K562 (cell line): ENCODE data around the gene TRAPPC1. TPM values are rescaled to one million over a fixed set of nuclear protein-coding genes. Genes with fewer than 3 reads are reported as not detected.
A peak's percentile ranks its signal among the peaks of the same experiment; 100 is the strongest.

ENCODE experiments used
- CBFA2T2 ChIP-seq: fragments of 450-650 bp; conservative IDR thresholded peaks from 2 replicates; pipeline ENCODE4 v1.6.1; 2017; ENCODE audit warnings: mild to moderate bottlenecking
- CC2D1A ChIP-seq: fragments of 450-650 bp; IDR thresholded peaks from 2 replicates; pipeline ENCODE4 v1.6.1; 2017; ENCODE audit warnings: mild to moderate bottlenecking
- CEBPB ChIP-seq: fragments of 450-650 bp; IDR thresholded peaks from 2 replicates; pipeline ENCODE4 v1.6.1; 2016; ENCODE audit warnings: missing genetic modification characterization, missing compliant biosample characterization
- ETV5 ChIP-seq: sonication (generic); formaldehyde crosslinking; IDR thresholded peaks from 2 replicates; pipeline ENCODE4 v1.4.0; 2020; ENCODE audit warnings: low read depth, mild to moderate bottlenecking, missing genetic modification reagents
- KLF16 ChIP-seq: IDR thresholded peaks from 2 replicates; pipeline ENCODE4 v1.6.1; 2016; ENCODE audit warnings: antibody characterized with exemption
- LARP7 ChIP-seq: fragments of 450-650 bp; IDR thresholded peaks from 2 replicates; pipeline ENCODE4 v1.6.1; 2016
- LCOR ChIP-seq: sonication (generic); formaldehyde crosslinking; IDR thresholded peaks from 2 replicates; pipeline ENCODE4 v1.8.0; 2022; ENCODE audit warnings: mild to moderate bottlenecking, missing genetic modification reagents
- PTTG1 ChIP-seq: fragments of 450-650 bp; IDR thresholded peaks from 2 replicates; pipeline ENCODE4 v1.6.1; 2016; ENCODE audit warnings: low read depth, mild to moderate bottlenecking, missing genetic modification characterization, missing compliant biosample characterization
- SRF ChIP-seq, 2 experiments: fragments of 250-450, 450-650 bp in 1 of 2; sonication (Bioruptor Pico) in 1 of 2; sonication (generic) in 1 of 2; formaldehyde crosslinking; IDR thresholded peaks; 2 replicates each; pipeline versions ENCODE4 v1.5.0 to v1.5.1; 2020 to 2022; ENCODE audit warnings: mild to moderate bottlenecking in 1 of 2, missing genetic modification reagents in 1 of 2
- SRSF7 ChIP-seq: fragments of 200-400 bp; formaldehyde crosslinking; optimal IDR thresholded peaks from 2 replicates; pipeline ENCODE3; 2017; ENCODE audit warnings: mild to moderate bottlenecking, low read depth, low read length
- THRAP3 ChIP-seq: fragments of 450-650 bp; IDR thresholded peaks from 2 replicates; pipeline ENCODE4 v1.6.1; 2016; ENCODE audit warnings: mild to moderate bottlenecking, inconsistent platforms, borderline replicate concordance
- ZEB2 ChIP-seq: fragments of 450-650 bp; IDR thresholded peaks from 2 replicates; pipeline ENCODE4 v1.6.1; 2016
- ZNF384 ChIP-seq: IDR thresholded peaks from 2 replicates; pipeline ENCODE4 v1.6.1; 2012; ENCODE audit warnings: low read depth, low read length, improper control_type of control experiment
- ZNF584 ChIP-seq: fragments of 200-800 bp; sonication (Bioruptor generic); IDR thresholded peaks from 2 replicates; pipeline ENCODE4 v1.6.1; 2016; ENCODE audit warnings: low read depth, mild to moderate bottlenecking, missing genetic modification characterization, missing compliant biosample characterization
- polyA plus RNA-seq, 8 experiments: library from polyadenylated mRNA; depleted of rRNA in 4 of 8; stranded (reverse) in 5 of 8; unstranded in 3 of 8; fragments of >200 nt; fragmentation: Nextera tagmentation in 2 of 8; fragmentation: Illumina TruSeq in 1 of 8; extraction: Ambion mirVana in 2 of 8; extraction: Trizol in 1 of 8; gene quantifications; 2 replicates each; pipeline versions ENCODE4 v1.2.1 to v1.2.3, GENCODE V29; 2011 to 2014; ENCODE audit warnings: inconsistent platforms in 1 of 8, missing spikeins in 1 of 8
- total RNA-seq, 7 experiments: library from RNA; depleted of rRNA in 6 of 7; stranded (reverse); fragments of >200 nt in 6 of 7; fragmentation: Illumina TruSeq in 2 of 7; extraction: Trizol in 2 of 7; gene quantifications; 2 replicates each; pipeline versions ENCODE4 v1.2.1 to v1.2.3, GENCODE V29; 2011 to 2021; ENCODE audit warnings: low replicate concordance in 1 of 7
- TF ChIP-seq, protein P1 (sequence below): fragments of 450-650 bp; IDR thresholded peaks from 2 replicates; pipeline ENCODE4 v1.6.1; 2017; ENCODE audit warnings: antibody characterized with exemption, mild to moderate bottlenecking
- TF ChIP-seq, protein P2 (sequence below): fragments of 450-650 bp; formaldehyde crosslinking; IDR thresholded peaks from 2 replicates; pipeline ENCODE4 v1.4.0; 2020; ENCODE audit warnings: mild to moderate bottlenecking, moderate library complexity
- TF ChIP-seq, protein P3 (sequence below): fragments of 250-450 bp; sonication (Bioruptor Pico); IDR thresholded peaks from 2 replicates; pipeline ENCODE4 v1.8.0; 2021; ENCODE audit warnings: moderate library complexity, mild to moderate bottlenecking, inconsistent platforms

Gene TRAPPC1
- total and polyA plus RNA-seq, 9 of the 15 experiments (the other 6 are each of a cell fraction or from before 2014, with no cell fraction given) = 11.7 to 82.8 (median 36.2) TPM

DNA sequence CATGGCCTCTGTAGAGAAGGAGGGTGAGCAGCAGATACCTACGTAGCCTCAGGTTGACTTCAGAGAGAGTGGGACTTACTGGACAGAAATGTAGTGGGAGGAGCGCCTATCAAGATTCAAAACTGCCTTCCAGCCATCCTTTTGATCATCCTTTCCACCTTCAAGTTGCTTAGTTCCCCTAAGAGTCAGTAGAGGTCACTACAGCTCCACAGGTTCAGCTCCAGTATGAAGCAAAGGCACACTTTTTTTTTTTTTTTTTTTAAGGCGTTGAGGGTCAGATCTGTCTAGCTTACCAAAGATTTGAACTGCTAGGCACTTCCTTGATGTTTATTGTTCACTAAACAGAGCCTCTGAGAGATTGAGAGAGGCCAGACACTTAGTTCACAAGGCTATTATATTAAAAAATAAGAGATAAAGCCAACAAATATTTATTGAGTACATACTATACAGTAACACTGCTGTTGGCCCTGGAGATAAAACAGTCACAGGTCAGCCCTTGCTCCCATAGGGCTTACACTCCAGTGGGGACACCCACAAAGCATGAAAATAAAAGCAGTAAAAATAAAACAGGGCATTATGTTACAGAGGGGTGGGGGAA, 18.7 kb downstream of the TRAPPC1 start (continued):
- TF ChIP-seq SRF (CRISPR knock-in tag; IDR thresholded peaks at IDR 0.05) = no peak
- TF ChIP-seq, protein P1, sequence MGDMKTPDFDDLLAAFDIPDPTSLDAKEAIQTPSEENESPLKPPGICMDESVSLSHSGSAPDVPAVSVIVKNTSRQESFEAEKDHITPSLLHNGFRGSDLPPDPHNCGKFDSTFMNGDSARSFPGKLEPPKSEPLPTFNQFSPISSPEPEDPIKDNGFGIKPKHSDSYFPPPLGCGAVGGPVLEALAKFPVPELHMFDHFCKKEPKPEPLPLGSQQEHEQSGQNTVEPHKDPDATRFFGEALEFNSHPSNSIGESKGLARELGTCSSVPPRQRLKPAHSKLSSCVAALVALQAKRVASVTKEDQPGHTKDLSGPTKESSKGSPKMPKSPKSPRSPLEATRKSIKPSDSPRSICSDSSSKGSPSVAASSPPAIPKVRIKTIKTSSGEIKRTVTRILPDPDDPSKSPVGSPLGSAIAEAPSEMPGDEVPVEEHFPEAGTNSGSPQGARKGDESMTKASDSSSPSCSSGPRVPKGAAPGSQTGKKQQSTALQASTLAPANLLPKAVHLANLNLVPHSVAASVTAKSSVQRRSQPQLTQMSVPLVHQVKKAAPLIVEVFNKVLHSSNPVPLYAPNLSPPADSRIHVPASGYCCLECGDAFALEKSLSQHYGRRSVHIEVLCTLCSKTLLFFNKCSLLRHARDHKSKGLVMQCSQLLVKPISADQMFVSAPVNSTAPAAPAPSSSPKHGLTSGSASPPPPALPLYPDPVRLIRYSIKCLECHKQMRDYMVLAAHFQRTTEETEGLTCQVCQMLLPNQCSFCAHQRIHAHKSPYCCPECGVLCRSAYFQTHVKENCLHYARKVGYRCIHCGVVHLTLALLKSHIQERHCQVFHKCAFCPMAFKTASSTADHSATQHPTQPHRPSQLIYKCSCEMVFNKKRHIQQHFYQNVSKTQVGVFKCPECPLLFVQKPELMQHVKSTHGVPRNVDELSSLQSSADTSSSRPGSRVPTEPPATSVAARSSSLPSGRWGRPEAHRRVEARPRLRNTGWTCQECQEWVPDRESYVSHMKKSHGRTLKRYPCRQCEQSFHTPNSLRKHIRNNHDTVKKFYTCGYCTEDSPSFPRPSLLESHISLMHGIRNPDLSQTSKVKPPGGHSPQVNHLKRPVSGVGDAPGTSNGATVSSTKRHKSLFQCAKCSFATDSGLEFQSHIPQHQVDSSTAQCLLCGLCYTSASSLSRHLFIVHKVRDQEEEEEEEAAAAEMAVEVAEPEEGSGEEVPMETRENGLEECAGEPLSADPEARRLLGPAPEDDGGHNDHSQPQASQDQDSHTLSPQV = no peak
- TF ChIP-seq PTTG1 (tag) = no peak
- peak; percentile 16; the same call in 1 of the 2 replicates for TF ChIP-seq CEBPB
- TF ChIP-seq ZNF384 = peak; percentile 99
- peak; percentile 38; the same call in 1 of the 2 replicates for TF ChIP-seq CC2D1A
- 0 out of 2 replicates have a peak, but pooled peaks have one; percentile 35 for TF ChIP-seq ZEB2
- TF ChIP-seq, protein P2, sequence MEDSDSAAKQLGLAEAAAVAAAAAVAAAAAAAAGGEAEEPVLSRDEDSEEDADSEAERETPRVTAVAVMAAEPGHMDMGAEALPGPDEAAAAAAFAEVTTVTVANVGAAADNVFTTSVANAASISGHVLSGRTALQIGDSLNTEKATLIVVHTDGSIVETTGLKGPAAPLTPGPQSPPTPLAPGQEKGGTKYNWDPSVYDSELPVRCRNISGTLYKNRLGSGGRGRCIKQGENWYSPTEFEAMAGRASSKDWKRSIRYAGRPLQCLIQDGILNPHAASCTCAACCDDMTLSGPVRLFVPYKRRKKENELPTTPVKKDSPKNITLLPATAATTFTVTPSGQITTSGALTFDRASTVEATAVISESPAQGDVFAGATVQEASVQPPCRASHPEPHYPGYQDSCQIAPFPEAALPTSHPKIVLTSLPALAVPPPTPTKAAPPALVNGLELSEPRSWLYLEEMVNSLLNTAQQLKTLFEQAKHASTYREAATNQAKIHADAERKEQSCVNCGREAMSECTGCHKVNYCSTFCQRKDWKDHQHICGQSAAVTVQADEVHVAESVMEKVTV = peak; percentile 67; the same call in 1 of the 2 replicates
- TF ChIP-seq LARP7 = no peak
- TF ChIP-seq, protein P3, sequence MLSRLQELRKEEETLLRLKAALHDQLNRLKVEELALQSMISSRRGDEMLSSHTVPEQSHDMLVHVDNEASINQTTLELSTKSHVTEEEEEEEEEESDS (CRISPR knock-in tag) = no peak
- no peak for TF ChIP-seq CBFA2T2
- no peak for TF ChIP-seq ETV5 (CRISPR knock-in tag)
- no peak for TF ChIP-seq THRAP3
- 0 out of 2 replicates have a peak, but pooled peaks have one; percentile 20 for TF ChIP-seq KLF16
- TF ChIP-seq SRSF7 = no peak
- TF ChIP-seq ZNF584 (CRISPR knock-in tag) = no peak
- TF ChIP-seq LCOR (CRISPR knock-in tag) = no peak
